ENCODE results near the gene SAE1.
"Not testable (repeated sequence)": the region's sequence is repeated elsewhere in the genome, so short reads cannot be mapped to it uniquely, and the experiment has no call there.

The SAE1 gene

GRCh38 chr19:47135156-47135555 lies 4.5 kb downstream of the SAE1 start:
- Histone ChIP-seq H2BK12ac (ENCODE audit: low read length) (no peak overlapping the region), H2BK5ac (ENCODE audit: low read length) (no peak overlapping the region), H2BK120ac (ENCODE audit: low read depth, low read length) (no peak overlapping the region), H2AK5ac (ENCODE audit: low read depth, low read length) (no peak overlapping the region), H3K18ac (ENCODE audit: low read length) (no peak overlapping the region), H3K4me2 (ENCODE audit: insufficient read depth, low read length, poor library complexity, severe bottlenecking) (no peak overlapping the region), H4K91ac (ENCODE audit: low read depth, low read length, poor library complexity) (no peak overlapping the region), H3K9ac (ENCODE audit: low read depth, low read length, poor library complexity) (no peak overlapping the region), H3K9me3 (replicated peaks in 1 of 2; ENCODE audit: control insufficient read depth in 2 of 2, insufficient read depth in 1 of 2, low read depth in 1 of 2, low read length in 2 of 2) (peaks cover 2% of the 10 kb centered on the region in 2 donors), H3K79me1 (ENCODE audit: low read depth, low read length) (peaks cover 7% of the 10 kb centered on the region), H2BK15ac (ENCODE audit: low read length) (no peak overlapping the region), H3K23ac (ENCODE audit: low read depth, low read length, poor library complexity) (no peak overlapping the region), H3K36me3 (replicated peaks in 1 of 2; ENCODE audit: control insufficient read depth in 2 of 2, insufficient read depth in 2 of 2, low read length in 2 of 2) (peaks cover 2 to 74% of the 10 kb centered on the region in 2 donors), H2AFZ (ENCODE audit: low read length) (no peak overlapping the region), H3K4ac (ENCODE audit: low read length) (no peak overlapping the region), H3K4me1 (ENCODE audit: control insufficient read depth in 2 of 2, insufficient read depth in 1 of 2, low read depth in 1 of 2, low read length in 2 of 2) (peaks cover 7 to 9% of the 10 kb centered on the region in 2 donors), H3K27me3 (ENCODE audit: control insufficient read depth in 3 of 3, insufficient read depth in 3 of 3, low read depth in 1 of 3, low read length in 3 of 3) (no peaks in the 10 kb centered on the region), H3K14ac (ENCODE audit: low read length) (no peak overlapping the region), H3K4me3 (ENCODE audit: low read length in 2 of 2) (no peak overlapping the region), H3K27ac (replicated peaks; ENCODE audit: low read length) (no peak overlapping the region), H4K8ac (ENCODE audit: low read depth, low read length) (no peak overlapping the region)
- no CpG with 5 or more reads among the region's 3 CpGs for WGBS, 2 donors (ENCODE audit: extremely low coverage in 2 of 2, insufficient read length in 2 of 2, insufficient replicate concordance in 1 of 2)
- no peak for DNase-seq (ENCODE audit: low spot score)

GRCh38 chr19:47141252-47141651 lies 10.6 kb downstream of the SAE1 start:
- not testable (repeated sequence) for H3K4me2 ChIP-seq (ENCODE audit: insufficient read depth, low read length, poor library complexity, severe bottlenecking); H3K4me1 ChIP-seq (ENCODE audit: control insufficient read depth in 2 of 2, insufficient read depth in 1 of 2, low read depth in 1 of 2, low read length in 2 of 2); H3K23ac ChIP-seq (ENCODE audit: low read depth, low read length, poor library complexity); H3K9ac ChIP-seq (ENCODE audit: low read depth, low read length, poor library complexity); H4K91ac ChIP-seq (ENCODE audit: low read depth, low read length, poor library complexity); H2BK5ac ChIP-seq (ENCODE audit: low read length); H3K18ac ChIP-seq (ENCODE audit: low read length); DNase-seq (ENCODE audit: low spot score); H3K79me1 ChIP-seq (ENCODE audit: low read depth, low read length); H2BK15ac ChIP-seq (ENCODE audit: low read length); H3K27me3 ChIP-seq (ENCODE audit: control insufficient read depth in 3 of 3, insufficient read depth in 3 of 3, low read depth in 1 of 3, low read length in 3 of 3); H3K27ac ChIP-seq (replicated peaks; ENCODE audit: low read length); H2AFZ ChIP-seq (ENCODE audit: low read length); H2BK120ac ChIP-seq (ENCODE audit: low read depth, low read length); H2BK12ac ChIP-seq (ENCODE audit: low read length); H3K9me3 ChIP-seq (replicated peaks in 1 of 2; ENCODE audit: control insufficient read depth in 2 of 2, insufficient read depth in 1 of 2, low read depth in 1 of 2, low read length in 2 of 2); H3K4me3 ChIP-seq (ENCODE audit: low read length in 2 of 2); H3K4ac ChIP-seq (ENCODE audit: low read length); H3K14ac ChIP-seq (ENCODE audit: low read length); H2AK5ac ChIP-seq (ENCODE audit: low read depth, low read length); H4K8ac ChIP-seq (ENCODE audit: low read depth, low read length)
- no CpG with 5 or more reads among the region's 7 CpGs for WGBS, 2 donors (ENCODE audit: extremely low coverage in 2 of 2, insufficient read length in 2 of 2, insufficient replicate concordance in 1 of 2)
- peaks cover 29 to 84% of the 10 kb centered on the region in 2 donors for H3K36me3 ChIP-seq (replicated peaks in 1 of 2; ENCODE audit: control insufficient read depth in 2 of 2, insufficient read depth in 2 of 2, low read length in 2 of 2)

GRCh38 chr19:47141695-47142094 lies 11.1 kb downstream of the SAE1 start:
- Histone ChIP-seq H3K36me3 (replicated peaks in 1 of 2; ENCODE audit: control insufficient read depth in 2 of 2, insufficient read depth in 2 of 2, low read length in 2 of 2) (peaks cover 34 to 85% of the 10 kb centered on the region in 2 donors), H2AFZ (ENCODE audit: low read length) (no peak overlapping the region), H2BK120ac (ENCODE audit: low read depth, low read length) (no peak overlapping the region), H3K27me3 (ENCODE audit: control insufficient read depth in 3 of 3, insufficient read depth in 3 of 3, low read depth in 1 of 3, low read length in 3 of 3) (no peaks in the 10 kb centered on the region), H3K14ac (ENCODE audit: low read length) (no peak overlapping the region), H3K4me1 (ENCODE audit: control insufficient read depth in 2 of 2, insufficient read depth in 1 of 2, low read depth in 1 of 2, low read length in 2 of 2) (no peaks in the 10 kb centered on the region), H3K27ac (replicated peaks; ENCODE audit: low read length) (no peak overlapping the region), H3K18ac (ENCODE audit: low read length) (no peak overlapping the region), H3K9ac (ENCODE audit: low read depth, low read length, poor library complexity) (no peak overlapping the region), H4K91ac (ENCODE audit: low read depth, low read length, poor library complexity) (no peak overlapping the region), H3K4ac (ENCODE audit: low read length) (no peak overlapping the region), H2BK15ac (ENCODE audit: low read length) (no peak overlapping the region), H2BK12ac (ENCODE audit: low read length) (no peak overlapping the region), H3K9me3 (replicated peaks in 1 of 2; ENCODE audit: control insufficient read depth in 2 of 2, insufficient read depth in 1 of 2, low read depth in 1 of 2, low read length in 2 of 2) (no peaks in the 10 kb centered on the region), H4K8ac (ENCODE audit: low read depth, low read length) (no peak overlapping the region), H3K79me1 (ENCODE audit: low read depth, low read length) (peaks cover 5% of the 10 kb centered on the region), H3K4me2 (ENCODE audit: insufficient read depth, low read length, poor library complexity, severe bottlenecking) (no peak overlapping the region), H3K23ac (ENCODE audit: low read depth, low read length, poor library complexity) (no peak overlapping the region), H2BK5ac (ENCODE audit: low read length) (no peak overlapping the region), H2AK5ac (ENCODE audit: low read depth, low read length) (no peak overlapping the region), H3K4me3 (ENCODE audit: low read length in 2 of 2) (no peak overlapping the region)
- DNase-seq (ENCODE audit: low spot score), result no peak

GRCh38 chr19:47142779-47143178 lies 12.1 kb downstream of the SAE1 start:
- no peaks in the 10 kb centered on the region for H3K4me1 ChIP-seq (ENCODE audit: control insufficient read depth in 2 of 2, insufficient read depth in 1 of 2, low read depth in 1 of 2, low read length in 2 of 2)
- no peak overlapping the region for H2BK120ac ChIP-seq (ENCODE audit: low read depth, low read length)
- H3K27me3 ChIP-seq (ENCODE audit: control insufficient read depth in 3 of 3, insufficient read depth in 3 of 3, low read depth in 1 of 3, low read length in 3 of 3), result no peaks in the 10 kb centered on the region
- no peak overlapping the region for H3K23ac ChIP-seq (ENCODE audit: low read depth, low read length, poor library complexity)
- no peak overlapping the region for H3K9ac ChIP-seq (ENCODE audit: low read depth, low read length, poor library complexity)
- no peak overlapping the region for H2AK5ac ChIP-seq (ENCODE audit: low read depth, low read length)
- no CpG with 5 or more reads among the region's 5 CpGs for WGBS, 2 donors (ENCODE audit: extremely low coverage in 2 of 2, insufficient read length in 2 of 2, insufficient replicate concordance in 1 of 2)
- H4K8ac ChIP-seq (ENCODE audit: low read depth, low read length), result no peak overlapping the region
- no peak overlapping the region for H3K4me3 ChIP-seq (ENCODE audit: low read length in 2 of 2)
- H2AFZ ChIP-seq (ENCODE audit: low read length), result no peak overlapping the region
- no peak overlapping the region for H2BK5ac ChIP-seq (ENCODE audit: low read length)
- DNase-seq (ENCODE audit: low spot score), result no peak
- H2BK15ac ChIP-seq (ENCODE audit: low read length), result no peak overlapping the region
- H3K14ac ChIP-seq (ENCODE audit: low read length), result no peak overlapping the region
- H2BK12ac ChIP-seq (ENCODE audit: low read length), result no peak overlapping the region
- H3K18ac ChIP-seq (ENCODE audit: low read length), result no peak overlapping the region
- no peak overlapping the region for H3K4me2 ChIP-seq (ENCODE audit: insufficient read depth, low read length, poor library complexity, severe bottlenecking)
- H3K36me3 ChIP-seq (replicated peaks in 1 of 2; ENCODE audit: control insufficient read depth in 2 of 2, insufficient read depth in 2 of 2, low read length in 2 of 2), result peaks cover 37 to 83% of the 10 kb centered on the region in 2 donors
- no peaks in the 10 kb centered on the region for H3K9me3 ChIP-seq (replicated peaks in 1 of 2; ENCODE audit: control insufficient read depth in 2 of 2, insufficient read depth in 1 of 2, low read depth in 1 of 2, low read length in 2 of 2)
- H3K4ac ChIP-seq (ENCODE audit: low read length), result no peak overlapping the region
- no peak overlapping the region for H3K27ac ChIP-seq (replicated peaks; ENCODE audit: low read length)
- no peak overlapping the region for H4K91ac ChIP-seq (ENCODE audit: low read depth, low read length, poor library complexity)
- H3K79me1 ChIP-seq (ENCODE audit: low read depth, low read length), result peaks cover 5% of the 10 kb centered on the region
